Testis (tissue), 3 donors: ENCODE data around the gene SHANK2. TPM values are rescaled to one million over a fixed set of nuclear protein-coding genes. Genes with fewer than 3 reads are reported as not detected.

ENCODE experiments used
- DNase-seq: peaks from one replicate; pipeline ENCODE4 v3.0.0-alpha.2; 2019
- H3K27ac ChIP-seq, 2 donors: fragments of 200-600 bp; sonication (generic); one replicate each; pipeline ENCODE4 v1.5.1; 2019
- H3K27me3 ChIP-seq: fragments of 200-600 bp; sonication (generic); one replicate; pipeline ENCODE4 v1.5.1; 2019
- H3K36me3 ChIP-seq: fragments of 200-600 bp; sonication (generic); one replicate; pipeline ENCODE4 v1.5.1; 2017; ENCODE audit warnings: low read depth; ENCODE audit errors: missing control alignments
- H3K4me1 ChIP-seq: fragments of 200-600 bp; sonication (generic); one replicate; pipeline ENCODE4 v1.5.1; 2019
- H3K4me3 ChIP-seq, 2 donors: fragments of 200-600 bp; sonication (generic); one replicate each; pipeline ENCODE4 v1.5.1; 2017 to 2019
- H3K9me3 ChIP-seq: fragments of 200-600 bp; sonication (generic); one replicate; pipeline ENCODE4 v1.5.1; 2017
- CTCF ChIP-seq, 3 experiments: fragments of 450-650 bp in 2 of 3; fragments of 200-600 bp in 1 of 3; sonication (generic) in 1 of 3; IDR thresholded peaks; one replicate each; pipeline ENCODE4 v1.5.1; 2016 to 2019; ENCODE audit warnings: antibody characterized with exemption in 3 of 3, mild to moderate bottlenecking in 2 of 3, moderate library complexity in 1 of 3
- POLR2A ChIP-seq: fragments of 450-650 bp; IDR thresholded peaks from one replicate; pipeline ENCODE4 v1.6.1; 2017; ENCODE audit warnings: antibody characterized with exemption, mild to moderate bottlenecking, moderate library complexity
- WGBS, 2 donors: methylation state at CpG; one replicate each; pipeline ENCODE4 v1.1.5; 2018; 5-methylcytosine and 5-hydroxymethylcytosine counted together
- intact Hi-C: fragments of 100-400 bp; cut with DNase I; formaldehyde crosslinking; loops from one replicate; pipeline ENCODE4 v1.15.1; 2023; ENCODE audit warnings: low total_unique reads
- polyA plus RNA-seq: library from polyadenylated mRNA; stranded (reverse); fragments of 350-450 nt; fragmentation: Illumina TruSeq; extraction: RNeasy Lipid Tissue Mini Kit (QIAGEN cat#74804); gene quantifications from one replicate; pipeline ENCODE4 v1.2.3, GENCODE V29; 2014; ENCODE audit warnings: low read depth, low replicate concordance; ENCODE audit not compliant: insufficient read depth
- total RNA-seq, 2 donors: library from RNA; depleted of rRNA; stranded (reverse); fragments of >200 nt; gene quantifications; one replicate each; pipeline ENCODE4 v1.2.3, GENCODE V29; 2016

SHANK2 gene
- total and polyA plus RNA-seq, 3 donors from 2014 or later: 4.3 to 13.9 (median 8.0) TPM

DNA sequence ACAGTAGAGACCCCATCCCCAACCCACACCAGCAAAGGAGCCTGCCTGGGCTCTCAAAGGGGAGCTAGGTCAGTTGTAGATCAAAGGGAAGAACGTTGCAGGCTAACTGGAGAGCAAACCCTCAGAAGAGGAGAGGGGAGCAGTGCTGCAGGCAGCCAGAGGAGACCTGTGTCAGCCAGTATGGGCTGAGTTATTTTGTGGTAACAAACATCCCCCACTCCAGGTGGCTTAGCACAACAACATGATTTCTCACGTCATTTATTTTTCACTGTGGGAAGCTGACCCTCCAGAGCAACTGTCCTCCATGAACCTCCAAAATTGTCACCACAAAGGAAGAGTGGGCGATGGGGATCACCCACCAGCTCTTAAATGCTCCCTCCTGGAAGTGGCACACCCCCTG, 19.8 kb upstream of the SHANK2 start:
- no peaks in the 10 kb centered on the region for H3K9me3 ChIP-seq
- intact Hi-C loops: no loop called here
- no peak for DNase-seq
- TF ChIP-seq POLR2A (no peak), CTCF (IDR thresholded peaks at IDR 0.05) (no peak)
- H3K27ac ChIP-seq: no peak overlapping the region
- H3K27me3 ChIP-seq: no peaks in the 10 kb centered on the region
- H3K36me3 ChIP-seq: no peaks in the 10 kb centered on the region
- H3K4me1 ChIP-seq: no peaks in the 10 kb centered on the region
- WGBS, 2 donors: 77 to 89% methylated on average over 3 of the region's 3 CpGs
- H3K4me3 ChIP-seq: no peak overlapping the region

DNA sequence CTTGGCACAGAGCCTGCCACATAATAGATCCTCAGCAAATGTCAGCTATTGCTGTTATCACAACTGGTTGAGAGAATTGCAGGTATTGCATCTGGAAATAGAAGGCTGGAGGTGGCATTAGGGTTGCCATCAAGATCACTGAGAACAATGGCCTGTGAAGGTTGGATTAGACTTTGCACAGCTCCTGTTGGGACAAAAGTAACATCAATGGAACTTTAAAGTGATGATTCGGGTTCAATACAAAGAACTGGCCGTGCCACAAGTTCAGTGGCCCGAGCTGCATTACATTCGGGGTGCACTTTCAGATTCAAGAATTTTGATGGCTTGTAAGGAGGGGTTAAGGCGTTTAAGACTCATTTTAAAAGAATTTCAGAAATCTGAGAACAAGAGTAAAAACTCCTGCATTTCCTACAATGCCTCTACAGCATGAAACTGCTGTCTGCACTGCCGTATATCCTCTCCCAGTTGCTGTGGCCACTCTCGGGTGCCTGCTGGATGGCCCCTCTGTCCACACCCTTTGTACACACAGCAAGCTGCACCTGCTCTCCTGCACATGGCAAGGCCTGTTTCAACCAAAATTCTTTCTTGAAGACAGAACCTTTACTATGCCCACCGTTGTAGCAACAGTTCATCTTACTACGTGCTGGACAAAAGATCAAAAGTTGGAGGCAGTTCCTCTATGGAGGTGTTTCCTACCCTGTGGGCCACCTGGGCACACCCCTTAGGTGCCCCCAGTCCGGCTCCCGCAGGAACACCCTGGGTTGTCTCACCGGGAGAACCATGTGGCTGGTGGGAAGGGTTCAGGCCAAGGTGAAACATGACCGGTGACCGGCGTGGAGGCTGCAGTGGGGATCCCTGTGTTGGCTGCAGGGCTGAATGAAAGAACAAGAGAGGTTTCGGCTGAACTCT, 17.5 kb upstream of the SHANK2 start:
- Histone ChIP-seq H3K36me3 (no peaks in the 10 kb centered on the region), H3K9me3 (no peaks in the 10 kb centered on the region), H3K27me3 (no peaks in the 10 kb centered on the region), H3K27ac (no peak overlapping the region), H3K4me1 (no peaks in the 10 kb centered on the region), H3K4me3 (no peak overlapping the region)
- 85% methylated on average over 16 of the region's 16 CpGs for WGBS, 2 donors
- no peak for DNase-seq
- TF ChIP-seq POLR2A: no peak
- TF ChIP-seq CTCF (IDR thresholded peaks at IDR 0.05): no peak
- intact Hi-C loops: no loop called here

- Histone ChIP-seq H3K27me3 (no peaks in the 10 kb centered on the region), H3K9me3 (no peaks in the 10 kb centered on the region), H3K4me1 (no peaks in the 10 kb centered on the region), H3K27ac (no peak overlapping the region), H3K36me3 (no peaks in the 10 kb centered on the region), H3K4me3 (no peak overlapping the region)
- intact Hi-C loops: no loop called here
- WGBS, 2 donors: 69 to 83% methylated on average over 9 to 11 of the region's 11 CpGs
- DNase-seq: no peak
- no peak for TF ChIP-seq CTCF (IDR thresholded peaks at IDR 0.05)
- no peak for TF ChIP-seq POLR2A
These were observed 16.4 kb upstream of the SHANK2 start for GRCh38 chr11:71268706-71269321.

GRCh38 chr11:71267807-71268421, 15.5 kb upstream of the SHANK2 start:
- intact Hi-C loops: no loop called here
- Histone ChIP-seq H3K4me1 (no peaks in the 10 kb centered on the region), H3K27ac (no peak overlapping the region), H3K9me3 (no peaks in the 10 kb centered on the region), H3K36me3 (no peaks in the 10 kb centered on the region), H3K4me3 (no peak overlapping the region), H3K27me3 (no peaks in the 10 kb centered on the region)
- no peak for TF ChIP-seq POLR2A
- no peak for TF ChIP-seq CTCF (IDR thresholded peaks at IDR 0.05)
- no peak for DNase-seq
- 65 to 71% methylated on average over 14 to 15 of the region's 15 CpGs for WGBS, 2 donors
